Measurements from ENCODE around the gene BTG1.

- TF ChIP-seq EZH2phosphoT487 (IDR thresholded peaks at IDR 0.05; ENCODE audit: borderline replicate concordance, low read depth, low read length), result no peak
- TF ChIP-seq CTCF (conservative IDR thresholded peaks at IDR 0.05; ENCODE audit: low read length), result no peak
Measured at GRCh38 chr12:92110083-92110640, 35.5 kb downstream of the BTG1 start.
